Bronchial epithelial cell (primary cell): ENCODE results near the gene ACTN1. TPM values are rescaled to one million over a fixed set of nuclear protein-coding genes. Genes with fewer than 3 reads are reported as not detected.
A peak's percentile ranks its signal among the peaks of the same experiment; 100 is the strongest.

ENCODE experiments used
- DNase-seq: peaks from one replicate; pipeline ENCODE4 v3.0.0-alpha.2; 2010; ENCODE audit warnings: low read depth
- FAIRE-seq: peaks from 2 replicates; lab custom pipeline; 2011; peaks lifted over from hg19 to GRCh38; lab: Jason Lieb, UNC
- H3K27me3 ChIP-seq: 2 replicates; pipeline ENCODE4 v1.5.1; 2011; ENCODE audit warnings: low read length; ENCODE audit not compliant: control insufficient read depth, insufficient read depth
- H3K36me3 ChIP-seq: 2 replicates; pipeline ENCODE4 v1.5.1; 2011; ENCODE audit warnings: low read length; ENCODE audit not compliant: control insufficient read depth, insufficient read depth
- H3K4me3 ChIP-seq: 2 replicates; pipeline ENCODE4 v1.5.1; 2011; ENCODE audit warnings: mild to moderate bottlenecking, low read depth, low read length, control low read depth
- total RNA-seq: library from RNA; depleted of rRNA; stranded (reverse); fragments of >200 nt; gene quantifications from 2 replicates; pipeline ENCODE4 v1.2.1, GENCODE V29; 2014
- TF ChIP-seq, protein P1 (sequence below): IDR thresholded peaks from 2 replicates; pipeline ENCODE4 v1.5.1; 2011; ENCODE audit warnings: mild to moderate bottlenecking, moderate library complexity, low read length, control low read depth, inconsistent platforms; ENCODE audit not compliant: insufficient read depth, severe bottlenecking

ACTN1 gene
- total RNA-seq, 1 donor from 2014 or later = 165 TPM

DNA sequence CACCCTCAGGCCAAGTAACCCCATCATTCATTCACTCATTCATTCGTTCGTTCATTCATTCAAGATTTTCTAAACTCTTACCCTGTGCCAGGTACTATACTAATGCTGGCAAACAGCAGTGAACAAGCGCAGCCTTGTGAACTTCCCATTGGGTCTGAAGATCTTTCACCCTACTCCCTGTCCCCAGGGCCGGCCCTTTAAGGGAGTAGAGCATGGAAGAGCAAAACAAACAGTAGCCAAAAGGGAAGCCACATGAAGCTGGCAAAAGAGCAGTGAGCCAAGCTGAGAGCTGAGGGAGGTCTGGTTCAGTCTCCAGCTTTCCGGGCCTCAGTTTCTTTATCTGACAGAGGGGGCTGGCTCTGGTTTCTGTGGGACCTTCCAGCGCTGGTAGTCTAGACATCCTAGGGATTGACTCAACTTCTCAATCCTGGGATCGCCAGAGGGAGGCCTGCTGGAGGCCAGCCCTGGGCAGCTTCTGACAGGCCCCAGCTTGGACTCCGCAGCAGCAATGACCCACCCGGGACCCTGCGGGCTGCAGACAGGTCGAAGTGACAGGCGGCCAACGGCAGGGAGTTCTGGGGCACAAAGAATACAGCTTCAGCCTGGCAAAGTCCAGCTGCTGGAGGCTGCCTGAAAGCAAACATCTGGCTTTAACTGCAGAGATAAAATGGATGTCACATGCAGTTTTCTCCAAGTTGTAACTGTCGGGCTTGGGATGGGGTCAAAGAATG lies 27.1 kb downstream of the ACTN1 start:
- FAIRE-seq = no peak
- H3K36me3 ChIP-seq = peaks cover 6% of the 10 kb centered on the region
- TF ChIP-seq, protein P1, sequence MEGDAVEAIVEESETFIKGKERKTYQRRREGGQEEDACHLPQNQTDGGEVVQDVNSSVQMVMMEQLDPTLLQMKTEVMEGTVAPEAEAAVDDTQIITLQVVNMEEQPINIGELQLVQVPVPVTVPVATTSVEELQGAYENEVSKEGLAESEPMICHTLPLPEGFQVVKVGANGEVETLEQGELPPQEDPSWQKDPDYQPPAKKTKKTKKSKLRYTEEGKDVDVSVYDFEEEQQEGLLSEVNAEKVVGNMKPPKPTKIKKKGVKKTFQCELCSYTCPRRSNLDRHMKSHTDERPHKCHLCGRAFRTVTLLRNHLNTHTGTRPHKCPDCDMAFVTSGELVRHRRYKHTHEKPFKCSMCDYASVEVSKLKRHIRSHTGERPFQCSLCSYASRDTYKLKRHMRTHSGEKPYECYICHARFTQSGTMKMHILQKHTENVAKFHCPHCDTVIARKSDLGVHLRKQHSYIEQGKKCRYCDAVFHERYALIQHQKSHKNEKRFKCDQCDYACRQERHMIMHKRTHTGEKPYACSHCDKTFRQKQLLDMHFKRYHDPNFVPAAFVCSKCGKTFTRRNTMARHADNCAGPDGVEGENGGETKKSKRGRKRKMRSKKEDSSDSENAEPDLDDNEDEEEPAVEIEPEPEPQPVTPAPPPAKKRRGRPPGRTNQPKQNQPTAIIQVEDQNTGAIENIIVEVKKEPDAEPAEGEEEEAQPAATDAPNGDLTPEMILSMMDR = no peak

DNA sequence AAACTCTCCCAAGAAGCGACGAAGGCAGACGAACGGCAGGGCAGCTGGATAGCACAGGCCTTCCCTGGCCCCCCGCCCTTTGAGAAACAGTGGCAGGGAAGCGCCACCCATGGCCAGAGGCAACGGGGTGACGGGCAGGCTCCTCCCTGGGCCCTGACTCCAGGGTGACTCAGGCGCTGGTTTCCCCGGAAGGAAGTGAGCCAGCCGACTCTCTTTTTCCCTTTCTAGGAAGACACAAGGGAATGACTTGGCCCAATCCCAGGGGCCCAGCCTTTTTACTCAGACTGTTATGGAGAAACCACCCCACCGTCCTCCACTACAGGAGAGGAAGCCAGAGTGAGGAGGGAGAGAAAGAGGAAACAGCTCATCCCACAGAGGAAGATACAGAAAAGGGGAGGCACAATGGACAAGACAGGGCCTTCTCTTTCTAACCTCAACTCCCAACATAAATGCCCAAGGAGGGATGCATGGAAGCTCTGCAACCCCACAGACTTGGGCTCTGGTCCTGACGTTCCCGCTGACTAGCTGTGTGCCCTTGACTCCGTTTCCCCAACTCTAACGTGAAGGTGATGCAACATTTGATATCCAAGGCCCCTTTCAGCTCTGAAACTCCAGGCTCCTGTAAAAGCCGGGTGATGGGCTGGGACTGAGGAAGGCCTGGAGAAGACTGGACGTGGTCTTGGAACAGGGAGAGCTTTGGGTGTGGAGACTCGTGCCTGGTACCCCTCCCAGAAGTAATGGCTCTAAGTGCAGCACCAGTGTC lies 27.9 kb downstream of the ACTN1 start:
- peak; percentile 47 for FAIRE-seq
- H3K36me3 ChIP-seq = peaks cover 6% of the 10 kb centered on the region
- no peak overlapping the region for H3K4me3 ChIP-seq

More for the DNA sequence above, 27.1 kb downstream of the ACTN1 start:
- Histone ChIP-seq H3K4me3 (no peak overlapping the region), H3K27me3 (no peaks in the 10 kb centered on the region)
- peak; percentile 51 for DNase-seq

DNA sequence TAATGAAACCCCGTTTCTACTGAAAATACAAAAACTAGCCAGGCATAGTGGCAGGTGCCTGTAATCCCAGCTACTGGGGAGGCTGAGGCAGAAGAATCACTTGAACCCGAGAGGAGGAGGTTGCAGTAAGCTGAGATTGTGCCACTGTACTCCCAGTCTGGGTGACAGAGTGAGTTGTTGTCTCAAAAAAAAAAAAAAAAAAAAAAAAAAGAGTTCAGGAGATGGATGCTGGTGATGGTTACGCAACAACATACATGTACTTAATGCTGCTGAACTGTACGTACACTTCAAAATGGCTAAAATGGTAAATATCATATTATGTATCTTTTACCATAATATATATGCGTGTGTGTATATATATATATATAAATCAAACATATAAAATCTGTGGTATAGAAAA lies 29.0 kb downstream of the ACTN1 start:
- Histone ChIP-seq H3K36me3 (peaks cover 1% of the 10 kb centered on the region), H3K27me3 (no peaks in the 10 kb centered on the region), H3K4me3 (no peak overlapping the region)
- FAIRE-seq (no peak), DNase-seq (peak; percentile 68)
- TF ChIP-seq, protein P1 = no peak

More for the DNA sequence above, 27.9 kb downstream of the ACTN1 start:
- DNase-seq = peak; percentile 98
- no peaks in the 10 kb centered on the region for H3K27me3 ChIP-seq
- TF ChIP-seq, protein P1 = no peak

DNA sequence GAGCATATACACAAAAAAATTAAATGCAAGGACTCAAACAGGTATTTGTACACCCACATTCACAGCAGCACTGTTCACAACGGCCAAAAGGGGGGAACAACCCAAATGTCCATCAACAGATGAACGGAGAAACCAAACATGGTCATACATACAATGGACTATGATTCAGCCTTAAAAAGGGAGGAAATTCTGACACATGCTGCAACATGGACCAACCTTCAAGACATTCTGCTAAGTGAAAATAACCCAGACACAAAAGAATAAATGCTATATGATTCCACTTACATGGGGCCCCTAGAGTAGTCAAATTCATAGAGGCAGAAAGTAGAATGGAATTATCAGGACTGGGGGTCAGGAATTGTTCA lies 29.5 kb downstream of the ACTN1 start:
- no peaks in the 10 kb centered on the region for H3K36me3 ChIP-seq
- no peak overlapping the region for H3K4me3 ChIP-seq
- DNase-seq = peak; percentile 76
- H3K27me3 ChIP-seq = no peaks in the 10 kb centered on the region
- TF ChIP-seq, protein P1 = no peak
- FAIRE-seq = no peak

DNA sequence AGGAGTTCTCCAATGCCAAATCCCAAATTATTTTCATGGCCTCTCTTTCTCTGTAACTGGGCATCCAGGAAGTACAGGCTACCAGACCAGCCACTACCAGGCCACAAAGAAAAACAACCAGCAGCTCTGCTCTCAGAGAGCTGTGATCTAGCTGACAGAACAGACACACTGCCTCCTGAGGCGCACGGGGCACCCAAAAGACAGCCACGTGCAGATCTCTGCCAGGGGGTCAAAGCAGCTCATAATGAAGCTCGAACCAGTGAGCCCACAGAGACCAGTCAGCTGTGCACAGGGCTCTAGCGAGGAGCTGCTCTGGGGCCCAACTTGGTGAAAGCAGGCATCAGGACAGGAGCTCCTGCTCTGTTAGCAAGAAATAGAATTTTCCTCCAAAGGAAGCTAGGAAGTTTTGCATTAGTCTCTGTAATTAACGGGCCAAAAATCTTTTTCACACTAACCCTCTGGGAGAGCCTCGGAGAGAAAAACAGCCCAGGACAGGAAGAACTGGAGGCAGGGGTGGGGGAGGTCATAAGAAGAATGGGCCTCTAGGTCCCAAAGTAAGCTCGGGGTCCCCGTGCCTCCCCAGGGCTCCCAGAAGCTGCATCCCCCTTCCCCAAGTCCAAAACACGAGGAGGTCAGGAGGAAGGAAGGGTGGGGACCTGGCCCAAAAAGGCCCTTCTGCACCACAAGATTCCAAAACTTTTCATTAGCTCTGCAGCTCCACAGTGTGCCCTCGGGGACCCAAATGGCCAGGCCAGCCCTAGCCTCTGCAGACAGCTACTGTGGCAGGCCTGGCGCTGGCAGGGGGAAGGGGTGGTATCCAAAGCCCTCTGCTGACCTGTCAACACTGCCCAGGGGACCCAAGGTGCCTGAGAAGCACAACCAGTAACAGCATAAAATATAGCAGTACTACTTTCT lies 30.2 kb downstream of the ACTN1 start:
- FAIRE-seq = no peak
- Histone ChIP-seq H3K27me3 (no peaks in the 10 kb centered on the region), H3K4me3 (no peak overlapping the region), H3K36me3 (no peaks in the 10 kb centered on the region)
- DNase-seq = no peak
- TF ChIP-seq, protein P1 = no peak
